HG03280 (cell line): ENCODE data around the gene OCIAD1.
"Not testable (repeated sequence)": the region's sequence is repeated elsewhere in the genome, so short reads cannot be mapped to it uniquely, and the experiment has no call there.

Experiments
- ATAC-seq: cut with Tn5 transposase; IDR thresholded peaks from one replicate; pipeline ENCODE4 v1.9.1; 2021; ENCODE audit warnings: mild to moderate bottlenecking, moderate library complexity; ENCODE audit not compliant: unreplicated experiment

Gene OCIAD1

DNA sequence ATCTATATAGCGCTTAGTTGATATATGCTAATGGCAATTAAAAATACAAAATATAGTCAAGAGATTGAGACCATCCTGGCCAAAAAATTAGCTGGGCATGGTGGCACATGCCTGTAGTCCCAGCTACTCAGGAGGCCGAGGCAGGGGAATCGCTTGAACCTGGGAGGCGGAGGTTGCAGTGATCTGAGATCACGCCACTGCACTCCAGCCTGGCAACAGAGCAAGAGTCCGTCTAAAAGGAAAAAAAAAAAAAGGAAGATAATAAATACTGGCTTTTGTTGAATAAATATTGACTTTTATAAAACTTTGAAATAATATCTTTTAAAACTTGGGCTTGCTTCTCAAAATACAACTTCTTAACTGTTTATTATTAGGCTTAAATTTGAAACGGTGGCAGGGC is 14.6 kb upstream of the OCIAD1 start:
- ATAC-seq: not testable (repeated sequence)

GRCh38 chr4:48816971-48817370 is 13.9 kb upstream of the OCIAD1 start:
- no peak for ATAC-seq

- ATAC-seq: not testable (repeated sequence)
Measured at GRCh38 chr4:48821431-48821830, 9.5 kb upstream of the OCIAD1 start.

DNA sequence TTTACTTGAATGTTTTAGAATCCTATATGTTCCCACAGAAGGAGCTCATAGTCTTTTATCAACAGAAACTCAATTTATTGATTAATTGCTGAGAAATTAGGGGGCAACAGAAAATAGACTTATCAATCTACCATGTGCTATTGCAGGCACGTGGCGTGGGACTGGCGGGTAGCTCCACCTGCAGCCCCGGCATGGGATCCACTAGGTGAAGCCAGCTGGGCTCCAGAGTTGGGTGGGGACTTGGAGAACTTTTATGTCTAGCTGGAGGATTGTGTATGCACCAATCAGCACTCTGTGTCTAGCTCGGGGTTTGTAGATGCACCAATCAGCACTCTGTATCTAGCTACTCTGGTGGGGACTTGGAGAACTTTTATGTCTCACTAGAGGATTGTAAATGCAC is 3.3 kb upstream of the OCIAD1 start:
- ATAC-seq: no peak

DNA sequence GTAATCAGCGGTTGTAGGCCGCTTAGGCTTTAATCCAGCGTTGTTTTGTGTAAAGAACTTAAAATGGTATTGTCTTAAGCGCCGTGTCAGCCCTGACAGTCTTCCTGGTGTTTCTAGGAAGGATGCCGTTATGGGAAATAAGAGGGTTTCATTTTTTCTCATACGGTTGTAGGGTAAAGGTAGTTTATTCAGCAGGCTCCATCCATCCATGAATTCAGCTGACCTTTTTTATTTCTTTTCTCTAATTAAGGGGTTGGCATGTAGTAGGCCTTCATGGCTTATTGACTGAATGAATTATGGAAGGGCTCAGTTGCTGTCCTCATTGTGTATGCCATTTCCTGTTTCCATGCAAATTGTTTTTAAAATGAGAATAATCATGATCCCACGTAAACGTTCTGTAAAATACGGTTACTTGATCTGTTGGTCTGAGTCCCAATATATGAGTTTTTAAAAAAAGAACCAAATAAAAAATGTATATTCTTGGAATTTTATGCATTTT is 693 bp downstream of the OCIAD1 start:
- ATAC-seq: no peak

DNA sequence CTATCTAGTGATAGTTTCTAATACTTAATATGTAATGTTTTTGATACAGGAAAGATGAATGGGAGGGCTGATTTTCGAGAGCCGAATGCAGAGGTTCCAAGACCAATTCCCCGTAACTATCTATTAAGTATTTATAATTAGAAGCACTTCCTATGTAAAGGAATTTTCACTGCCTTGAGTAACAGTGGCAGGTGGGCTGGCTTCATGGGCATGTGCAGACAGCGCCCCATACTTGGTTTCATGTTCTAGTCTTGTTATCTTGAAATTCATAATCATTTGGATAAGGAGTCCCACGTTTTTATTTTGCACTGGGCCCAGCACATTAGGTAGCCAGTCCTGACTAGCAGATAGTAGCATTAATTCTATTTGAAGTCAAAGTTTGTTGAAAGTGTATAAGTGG is 1.7 kb downstream of the OCIAD1 start:
- ATAC-seq: no peak

GRCh38 chr4:48836658-48837057 is 5.8 kb downstream of the OCIAD1 start:
- no peak for ATAC-seq

DNA sequence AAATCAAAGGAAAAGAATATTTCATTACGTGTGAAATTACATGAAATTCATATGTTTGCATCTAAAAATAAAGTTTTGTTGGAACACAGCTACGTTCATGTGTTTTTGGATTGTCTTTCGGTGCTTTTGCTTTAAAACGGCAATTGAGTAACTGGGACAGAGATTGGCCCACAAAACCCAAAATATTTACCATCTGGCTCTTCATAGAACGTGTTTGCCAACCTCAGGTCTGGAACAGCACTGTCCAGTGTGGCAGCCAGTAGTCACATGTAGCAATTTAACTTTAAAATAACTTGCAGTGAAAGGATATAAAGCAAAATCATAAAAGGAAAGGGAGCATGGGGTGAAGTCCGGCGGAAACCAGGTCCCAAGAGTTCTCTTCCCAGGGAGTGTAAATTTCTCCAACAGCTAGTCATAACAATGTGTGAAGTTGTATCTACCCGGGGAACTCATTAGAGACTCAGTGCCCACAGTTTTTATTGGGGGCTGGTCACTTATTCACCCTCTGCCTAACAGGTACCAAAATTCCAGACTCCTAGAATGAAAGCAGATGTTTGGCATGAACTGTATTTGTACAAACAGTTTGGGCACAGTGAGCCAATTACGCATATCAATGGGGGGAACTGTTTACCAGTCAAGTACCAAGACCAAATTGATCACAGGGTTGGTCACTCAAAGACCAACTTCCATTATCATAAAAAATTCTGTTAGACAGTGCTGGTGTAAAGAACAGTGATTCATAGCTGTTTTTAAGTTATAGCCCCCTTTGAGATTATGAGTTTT is 10.3 kb downstream of the OCIAD1 start:
- no peak for ATAC-seq

DNA sequence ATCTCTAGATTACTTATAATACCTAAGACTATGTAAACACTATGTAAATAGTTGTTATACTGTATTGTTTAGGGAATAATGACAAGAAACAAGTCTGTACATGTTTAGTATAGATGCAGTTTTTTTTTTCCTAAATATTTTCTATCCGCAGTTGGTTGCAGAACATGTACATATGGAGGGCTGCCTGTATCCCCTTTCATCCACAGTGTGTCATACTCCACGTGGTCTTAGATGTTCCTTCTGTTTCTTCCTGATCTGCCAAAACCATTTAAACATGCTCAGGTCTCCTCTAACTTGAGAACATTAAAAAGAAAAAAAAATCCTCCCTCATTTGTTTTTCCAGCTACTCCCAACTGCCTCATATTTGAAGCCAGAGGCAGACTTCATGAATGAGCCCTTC is 14.0 kb downstream of the OCIAD1 start:
- no peak for ATAC-seq

DNA sequence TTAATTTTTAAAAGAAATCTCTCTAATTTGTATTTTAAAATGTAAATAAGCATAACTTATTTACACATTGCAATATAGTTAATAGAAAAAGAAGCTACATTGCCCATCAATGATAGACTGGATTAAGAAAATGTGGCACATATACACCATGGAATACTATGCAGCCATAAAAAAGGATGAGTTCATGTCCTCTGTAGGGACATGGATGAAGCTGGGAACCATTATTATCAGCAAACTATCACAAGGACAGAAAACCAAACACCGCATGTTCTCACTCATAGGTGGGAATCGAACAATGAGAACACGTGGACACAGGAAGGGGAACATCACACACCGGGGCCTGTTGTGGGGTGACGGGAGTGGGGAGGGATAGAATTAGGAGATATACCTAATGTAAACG is 17.9 kb downstream of the OCIAD1 start:
- ATAC-seq: not testable (repeated sequence)

- ATAC-seq: no peak
Measured at GRCh38 chr4:48851651-48852050, 20.8 kb downstream of the OCIAD1 start.

- no peak for ATAC-seq
Measured at GRCh38 chr4:48853604-48854394, 22.9 kb downstream of the OCIAD1 start.

DNA sequence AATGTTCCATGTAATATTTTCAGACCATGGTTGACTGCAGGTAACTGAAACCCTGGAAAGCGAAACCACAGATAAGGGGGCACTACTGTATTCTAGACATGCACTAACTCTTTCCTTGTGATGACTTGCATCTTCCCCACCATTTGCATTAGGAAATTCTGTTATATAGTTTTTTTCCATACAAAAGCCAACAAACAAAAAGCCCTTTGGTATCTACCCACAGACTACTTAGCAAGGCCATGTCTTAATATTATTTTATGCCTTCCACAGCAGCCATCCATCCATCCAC is 23.5 kb downstream of the OCIAD1 start:
- no peak for ATAC-seq

DNA sequence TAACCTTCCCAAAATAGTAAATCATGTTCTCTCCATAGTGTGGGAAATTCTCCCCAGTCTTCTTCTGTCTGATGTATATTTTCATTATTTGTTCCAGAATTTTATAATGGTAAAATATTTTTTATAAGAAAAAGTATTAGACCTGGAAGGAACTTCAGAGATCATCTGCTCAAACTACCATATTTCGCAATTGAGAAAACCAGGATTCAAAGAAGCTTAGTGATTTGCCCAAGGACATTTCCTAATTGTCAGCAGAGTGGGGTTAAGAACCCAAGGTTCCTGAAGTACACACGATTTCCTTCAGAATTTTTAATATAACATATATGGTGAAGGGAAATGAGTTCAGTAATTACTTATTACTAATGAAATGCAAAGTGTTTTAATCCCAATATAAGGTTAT is 24.1 kb downstream of the OCIAD1 start:
- no peak for ATAC-seq

- no peak for ATAC-seq
Measured at GRCh38 chr4:48858130-48858529, 27.2 kb downstream of the OCIAD1 start.

GRCh38 chr4:48862038-48862437 is 31.1 kb downstream of the OCIAD1 start:
- no peak for ATAC-seq

- no peak for ATAC-seq
Measured at GRCh38 chr4:48862661-48863060, 31.8 kb downstream of the OCIAD1 start.

DNA sequence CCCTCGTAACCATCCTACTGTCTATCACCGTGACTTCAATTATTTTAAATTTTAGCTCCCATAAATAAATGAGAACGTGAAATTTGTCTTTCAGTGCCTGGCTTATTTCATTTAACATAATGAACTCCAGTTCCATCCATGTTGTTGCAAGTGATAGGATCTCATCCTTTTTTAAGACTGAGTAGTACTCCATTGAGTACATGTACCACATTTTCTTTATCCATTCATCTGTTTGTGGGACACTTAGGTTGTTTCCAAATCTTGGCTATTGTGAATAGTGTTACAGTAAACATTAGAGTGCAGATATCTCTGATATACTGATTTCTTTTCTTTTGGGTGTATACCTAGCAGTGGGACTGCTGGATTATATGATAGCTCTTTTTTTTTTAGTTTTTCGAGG is 32.8 kb downstream of the OCIAD1 start:
- ATAC-seq: no peak

- ATAC-seq: not testable (repeated sequence)
Measured at GRCh38 chr4:48864696-48865095, 33.8 kb downstream of the OCIAD1 start.

DNA sequence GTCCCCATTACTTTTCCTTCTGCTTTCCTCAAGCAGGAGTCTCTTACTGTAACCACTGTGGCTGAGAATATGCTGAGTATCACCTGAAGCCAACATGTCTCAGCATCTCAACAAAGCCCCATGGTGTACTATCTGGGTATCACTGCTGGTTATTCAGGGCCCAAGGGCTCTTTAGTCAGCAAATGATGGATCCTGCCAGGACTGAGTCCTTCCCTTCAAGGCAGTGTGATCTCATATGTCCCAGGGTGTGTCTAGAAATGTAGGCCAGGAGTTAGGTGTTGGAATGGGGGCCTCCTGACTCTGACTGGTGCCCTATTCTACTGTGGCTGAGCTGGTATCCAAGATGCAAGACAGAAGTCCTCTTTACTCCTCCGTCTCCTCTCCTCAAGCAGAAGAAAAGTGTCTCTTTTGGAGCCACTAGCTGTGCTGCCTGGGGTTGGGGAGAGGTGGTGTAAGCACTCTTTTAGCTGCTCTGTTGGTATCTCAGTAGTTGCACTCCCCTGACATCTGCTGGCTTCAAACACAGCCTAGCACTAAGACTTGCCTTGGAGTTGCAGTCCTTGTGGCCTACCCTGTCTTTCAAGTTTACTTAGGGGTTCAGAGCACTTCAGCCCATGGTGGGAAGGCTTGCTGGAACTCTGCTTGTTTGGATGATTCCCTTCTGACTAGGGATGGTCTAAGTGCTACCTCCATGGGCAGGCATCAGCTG is 47.1 kb downstream of the OCIAD1 start:
- no peak for ATAC-seq

DNA sequence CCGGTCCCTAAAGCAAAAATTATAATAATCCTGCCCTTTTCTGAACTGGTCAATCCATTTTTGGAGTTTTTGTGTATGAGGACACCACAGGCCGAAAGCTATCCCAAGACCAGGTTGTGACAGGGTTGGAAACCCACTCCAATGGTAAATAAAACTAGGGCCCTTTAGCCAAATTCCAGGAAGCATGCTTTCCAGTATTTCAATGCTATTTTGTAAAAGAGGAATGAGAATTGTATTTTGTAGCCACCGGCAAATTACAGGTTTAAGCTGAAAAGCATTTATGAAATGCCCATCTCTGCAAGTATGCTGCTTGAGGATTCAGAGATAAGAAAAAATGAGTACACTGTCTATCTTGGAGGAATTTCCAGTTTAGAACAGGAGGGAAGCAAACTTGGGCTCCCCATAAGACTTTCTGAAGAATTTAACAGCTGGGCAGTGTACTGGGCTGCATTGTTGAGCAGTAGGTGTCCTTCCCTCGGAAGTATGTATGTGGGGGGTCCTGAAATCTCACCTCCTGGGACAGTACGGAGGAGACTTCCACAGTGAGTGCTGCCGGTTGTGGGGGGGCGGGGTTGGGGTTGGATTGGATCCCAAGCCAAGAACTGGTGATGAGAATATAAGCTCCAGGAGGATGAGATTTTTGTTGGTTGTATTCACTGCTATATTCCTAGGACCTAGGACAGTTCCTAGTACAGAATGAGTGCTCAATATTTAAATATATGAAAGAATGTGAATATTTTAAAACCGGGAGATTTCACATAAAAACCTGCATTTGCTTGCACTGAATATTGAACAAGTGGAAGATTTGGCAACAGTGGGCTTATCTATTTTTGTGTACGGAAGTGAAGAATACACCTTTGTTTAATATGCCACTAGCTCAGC is 48.9 kb downstream of the OCIAD1 start:
- no peak for ATAC-seq
